HG03342 (cell line): ENCODE data around the gene LARP4B.

Source experiments
- ATAC-seq: cut with Tn5 transposase; IDR thresholded peaks from one replicate; pipeline ENCODE4 v1.9.1; 2021; ENCODE audit warnings: mild to moderate bottlenecking, moderate library complexity; ENCODE audit not compliant: unreplicated experiment

Gene LARP4B

GRCh38 chr10:836782-837181, 94.7 kb downstream of the LARP4B start:
- ATAC-seq, result no peak

GRCh38 chr10:834493-834892, 97.0 kb downstream of the LARP4B start:
- no peak for ATAC-seq

DNA sequence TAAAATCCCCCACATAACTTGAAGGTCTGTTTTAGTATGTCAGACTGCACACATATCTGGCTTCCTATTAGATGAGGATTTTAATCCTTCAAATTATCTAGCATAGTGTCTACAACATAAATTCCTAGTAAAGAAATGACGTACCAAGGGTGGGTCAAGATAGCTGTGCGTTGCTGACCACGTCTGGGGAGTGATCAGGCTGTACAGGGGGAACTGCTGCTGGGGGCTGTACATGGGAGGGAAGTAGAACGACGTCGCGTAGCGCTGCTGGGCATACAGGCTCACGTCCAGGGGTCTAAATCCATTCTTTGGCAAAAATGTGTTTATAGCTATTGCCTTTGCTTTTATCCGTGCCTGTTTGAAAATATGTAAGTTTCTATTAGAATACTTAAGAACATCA, 102.3 kb downstream of the LARP4B start:
- ATAC-seq, result no peak

GRCh38 chr10:828191-828590, 103.3 kb downstream of the LARP4B start:
- ATAC-seq, result no peak

DNA sequence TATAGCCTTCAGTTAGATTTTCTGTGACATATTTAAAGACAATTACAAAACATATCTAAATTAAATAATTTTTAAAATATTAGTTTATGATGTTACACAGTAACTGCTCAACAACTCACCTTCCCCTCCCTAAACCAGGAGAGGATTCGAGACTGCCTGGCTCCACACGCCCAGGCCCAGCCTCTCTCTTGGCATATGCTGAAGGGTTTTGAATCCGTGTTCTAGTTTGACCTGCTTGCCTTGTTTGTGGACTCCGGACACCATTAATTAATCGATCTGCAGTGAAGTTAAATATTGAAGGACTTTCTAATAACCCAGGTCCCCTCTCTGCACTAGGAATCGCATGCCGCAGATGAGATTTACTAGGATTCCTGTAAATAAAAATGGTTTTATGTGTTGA, 106.6 kb downstream of the LARP4B start:
- ATAC-seq, result no peak

- no peak for ATAC-seq
Observed at GRCh38 chr10:824497-824896, 107.0 kb downstream of the LARP4B start.

DNA sequence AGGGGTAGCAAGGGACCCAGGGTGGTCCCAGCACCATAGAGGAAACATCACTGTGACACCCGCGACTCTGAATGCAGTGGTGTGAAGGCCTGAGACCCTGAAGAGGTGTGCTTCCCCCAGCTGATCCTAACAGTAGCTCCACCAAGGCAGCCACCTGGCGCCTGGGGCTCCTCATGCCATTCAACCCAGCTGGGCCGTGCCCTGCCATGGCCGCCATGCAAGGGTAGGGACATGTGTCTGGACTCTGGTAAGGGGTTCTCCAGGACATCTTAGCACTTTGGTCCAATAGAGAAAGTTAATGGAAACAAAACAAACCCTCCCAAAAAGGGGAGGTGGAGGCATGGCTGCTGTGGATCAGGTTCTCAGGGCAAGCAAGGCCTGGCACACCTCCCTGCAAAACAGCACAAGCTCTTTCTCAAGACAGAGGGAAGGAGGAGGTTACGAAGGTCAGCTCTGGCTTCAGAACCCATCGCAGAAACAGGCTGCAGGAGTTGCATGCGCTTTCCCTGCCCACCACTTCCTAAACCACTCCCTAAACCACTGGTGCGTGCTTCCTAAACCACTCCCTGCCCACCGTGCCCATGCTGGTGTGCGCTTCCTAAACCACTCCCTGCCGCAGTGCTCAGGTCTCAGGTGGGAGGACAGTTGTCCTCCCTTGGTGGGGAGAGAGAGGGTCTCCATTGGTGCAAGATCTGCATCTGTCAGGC, 108.7 kb downstream of the LARP4B start:
- ATAC-seq, result no peak

DNA sequence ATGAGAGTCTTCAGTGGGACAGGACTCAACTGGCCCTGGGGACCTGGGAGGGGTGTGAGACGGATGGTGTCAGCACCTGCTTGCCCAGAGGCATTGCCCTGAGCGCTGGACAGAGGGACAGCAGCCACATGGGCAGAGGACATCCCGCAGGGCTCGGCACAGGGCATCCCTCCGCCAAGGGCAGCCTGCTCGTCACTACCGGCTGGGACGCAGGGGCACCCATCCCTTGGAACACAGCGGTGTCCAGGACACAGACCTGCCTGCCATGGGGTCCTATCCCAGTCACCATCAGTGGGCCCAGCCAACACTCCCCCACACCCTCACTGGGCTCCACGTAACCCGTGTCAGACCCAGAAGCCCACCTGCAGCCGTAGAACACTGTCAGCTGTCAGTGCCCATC, 109.3 kb downstream of the LARP4B start:
- no peak for ATAC-seq

DNA sequence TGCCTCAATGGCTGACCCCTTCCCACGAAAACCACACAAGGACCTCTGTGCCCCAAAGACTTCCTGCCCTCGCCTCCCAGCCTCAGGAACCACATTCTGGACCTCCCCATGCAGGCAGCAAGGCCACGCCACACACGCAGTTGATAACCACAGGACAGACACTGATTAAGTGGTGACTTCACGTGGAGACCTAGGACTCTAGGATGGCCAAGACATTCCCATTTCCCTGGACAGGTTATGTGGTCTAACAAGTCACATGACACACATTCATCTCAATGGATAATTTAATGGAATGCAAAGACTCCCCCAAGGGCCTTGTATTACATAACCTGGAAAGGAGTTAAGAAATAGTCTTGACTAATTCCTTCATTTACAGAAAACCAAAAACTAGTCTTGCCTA, 110.2 kb downstream of the LARP4B start:
- no peak for ATAC-seq

- ATAC-seq, result no peak
Observed at GRCh38 chr10:819816-820215, 111.7 kb downstream of the LARP4B start.

GRCh38 chr10:819326-819725, 112.2 kb downstream of the LARP4B start:
- no peak for ATAC-seq

DNA sequence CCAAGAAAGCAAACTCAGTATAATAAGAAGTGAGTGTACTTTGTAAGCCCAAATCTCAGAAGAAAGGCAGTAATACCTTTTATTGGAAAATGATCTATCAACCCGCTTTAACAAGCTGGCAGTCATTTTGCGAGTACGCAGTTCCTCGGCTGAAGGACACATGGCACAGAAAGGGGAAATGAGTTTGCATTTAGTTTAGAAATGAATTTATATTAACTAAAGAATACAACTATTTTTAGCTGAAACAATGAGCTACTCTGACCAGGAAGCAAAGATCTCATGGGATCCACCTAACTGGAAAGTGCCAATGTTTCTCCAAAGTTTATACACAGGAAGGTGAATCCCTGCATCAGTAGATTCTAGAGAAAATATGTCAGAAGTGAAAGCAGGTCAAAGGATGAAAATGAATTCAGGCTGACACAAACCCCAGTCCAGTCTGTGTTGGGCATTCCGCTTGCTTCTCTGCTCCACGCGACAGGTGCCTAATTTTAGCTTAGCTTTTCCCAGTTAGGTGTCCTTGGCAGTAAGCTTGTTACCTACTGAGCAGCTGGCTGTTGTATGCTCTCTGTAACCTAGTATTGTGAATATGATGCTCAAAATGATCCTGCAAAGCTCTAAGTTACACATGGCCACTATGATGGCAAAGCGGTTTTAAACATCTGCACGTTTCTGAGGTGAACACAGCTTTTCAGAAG, 112.8 kb downstream of the LARP4B start:
- ATAC-seq, result no peak

DNA sequence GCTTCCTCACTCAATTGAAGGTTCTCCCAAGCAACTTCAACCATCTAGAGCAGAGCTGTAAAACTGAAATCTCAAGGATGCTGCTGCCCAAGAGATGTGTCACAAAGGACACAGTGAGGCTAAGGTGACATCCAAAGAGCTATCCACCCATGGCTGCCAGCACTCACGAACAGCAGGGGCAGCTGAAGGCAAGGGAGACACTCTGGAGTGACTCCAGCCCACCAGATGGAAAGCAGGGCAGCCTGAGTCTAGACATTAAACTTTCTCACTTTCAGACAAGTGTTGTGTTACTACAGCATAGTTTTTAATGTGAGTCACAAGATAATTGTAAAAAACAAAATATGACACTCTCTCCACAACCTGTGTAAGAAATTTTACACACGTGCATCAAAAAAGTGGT, 113.5 kb downstream of the LARP4B start:
- ATAC-seq, result no peak

DNA sequence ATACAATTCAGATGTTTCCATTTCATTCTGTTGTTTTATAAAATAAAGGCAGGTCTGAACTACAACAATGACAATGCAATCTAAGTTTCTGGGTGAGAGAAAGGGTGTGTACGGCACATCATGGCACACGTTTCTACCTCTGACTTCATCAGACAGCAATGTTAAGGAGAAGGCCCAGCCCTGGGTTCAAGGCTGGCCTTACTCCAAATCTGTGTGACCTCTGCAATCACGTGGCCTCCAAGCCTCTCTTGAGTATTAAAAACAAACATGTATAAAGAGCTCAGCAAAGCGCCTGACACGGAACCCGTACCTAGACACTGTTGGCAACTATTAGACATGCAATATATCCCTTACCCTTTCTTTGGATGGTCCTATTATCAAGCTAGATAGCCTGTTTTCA, 114.1 kb downstream of the LARP4B start:
- ATAC-seq, result no peak

DNA sequence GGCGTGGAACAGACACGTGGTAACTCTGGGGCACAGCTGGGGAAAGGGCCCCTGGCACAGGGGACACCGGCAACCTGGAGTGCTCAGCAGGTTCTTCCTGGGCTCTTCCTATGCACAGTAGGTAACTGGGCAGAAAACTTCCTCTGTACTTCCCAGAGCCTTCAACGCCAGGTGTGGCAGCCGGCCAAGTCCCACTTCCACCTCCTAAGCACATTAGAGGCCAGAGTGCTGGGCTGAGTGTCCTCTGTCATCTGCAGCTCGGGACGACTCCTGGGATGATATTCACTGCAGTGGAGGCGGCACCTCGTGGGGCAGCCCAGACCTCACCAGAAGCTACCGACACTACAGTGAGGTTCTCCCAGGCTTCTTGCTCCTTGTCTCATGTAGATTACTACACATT, 114.5 kb downstream of the LARP4B start:
- ATAC-seq, result no peak

DNA sequence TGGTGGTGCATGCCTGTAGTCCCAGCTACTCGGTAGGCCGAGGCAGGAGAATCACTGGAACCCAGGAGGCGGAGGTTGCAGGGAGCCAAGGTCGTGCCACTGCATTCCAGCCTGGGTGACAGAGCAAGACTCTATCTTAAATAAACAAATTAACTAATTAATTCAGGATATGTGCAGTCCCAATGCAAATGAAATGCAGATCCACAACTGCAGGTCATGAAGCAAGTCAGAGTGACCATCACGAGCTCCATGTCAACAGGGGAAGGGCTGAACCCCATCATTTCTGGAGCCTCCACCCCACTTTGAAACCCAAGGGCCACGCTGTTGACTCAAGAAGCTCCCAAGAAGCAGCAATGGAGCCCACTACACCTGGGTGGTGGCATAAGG, 115.4 kb downstream of the LARP4B start:
- ATAC-seq, result no peak

DNA sequence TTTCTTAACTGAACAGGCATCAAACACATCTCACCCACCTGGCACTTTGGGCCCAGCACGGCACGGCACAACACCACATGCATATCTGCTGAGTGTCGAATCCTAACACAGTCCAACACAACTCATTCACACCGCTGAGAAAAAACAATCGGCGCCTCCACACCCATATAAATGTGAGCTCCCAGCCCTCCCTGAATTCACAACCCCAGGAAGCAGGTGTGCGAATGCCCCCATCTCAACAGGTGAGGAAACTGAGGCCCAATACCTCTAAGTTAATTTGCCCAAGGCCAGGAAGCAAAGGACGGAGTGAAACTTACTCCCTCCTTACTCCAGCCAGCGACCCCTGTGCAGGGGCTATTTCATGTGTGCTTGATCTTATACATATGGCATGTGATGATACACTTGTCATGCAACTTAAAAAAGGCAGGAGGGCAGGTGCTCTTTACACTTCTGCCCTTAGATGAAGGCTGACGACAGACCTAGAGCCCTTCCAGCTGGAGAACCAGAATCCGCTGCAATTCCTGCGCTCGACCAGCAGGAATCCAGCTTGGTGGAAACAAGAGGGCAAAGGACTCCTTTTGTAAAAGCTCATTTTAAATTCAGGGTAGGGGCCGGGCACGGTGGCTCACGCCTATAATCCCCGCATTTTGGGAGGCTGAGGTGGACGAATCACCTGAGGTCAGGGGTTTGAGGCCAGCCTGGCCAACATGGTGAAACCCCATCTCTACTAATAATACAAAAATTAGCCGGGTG, 116.0 kb downstream of the LARP4B start:
- no peak for ATAC-seq

- no peak for ATAC-seq
Observed at GRCh38 chr10:814536-815302, 116.8 kb downstream of the LARP4B start.

DNA sequence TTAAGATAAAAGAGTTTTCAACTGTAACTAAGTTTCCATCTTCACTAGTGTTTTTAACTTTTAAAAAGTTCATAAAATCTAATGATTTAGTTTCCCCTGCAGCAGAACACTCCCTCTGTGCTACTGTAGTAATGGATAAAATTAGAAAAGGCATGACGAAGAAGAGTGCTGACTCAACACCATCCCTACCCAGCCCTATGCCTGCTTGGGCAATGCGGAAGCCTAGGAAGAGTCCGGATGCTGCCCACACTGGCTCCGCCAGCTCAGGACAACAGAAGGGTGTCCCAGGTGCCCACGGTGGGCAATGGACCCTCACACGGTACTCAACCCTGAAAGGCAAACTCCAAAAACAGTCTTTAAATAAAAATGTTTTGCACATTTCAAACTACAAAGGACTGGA, 118.2 kb downstream of the LARP4B start:
- no peak for ATAC-seq

- no peak for ATAC-seq
Observed at GRCh38 chr10:812787-813186, 118.7 kb downstream of the LARP4B start.
